Mesodermal cell (in vitro differentiated cells): ENCODE results near the gene NIPAL3. TPM values are rescaled to one million over a fixed set of nuclear protein-coding genes. Genes with fewer than 3 reads are reported as not detected.
A peak's percentile ranks its signal among the peaks of the same experiment; 100 is the strongest.

Source experiments
- H3K27ac ChIP-seq: 2 replicates; pipeline ENCODE4 v1.7.0; 2013; ENCODE audit warnings: mild to moderate bottlenecking, low read depth, low read length, moderate library complexity; ENCODE audit not compliant: severe bottlenecking
- H3K36me3 ChIP-seq: 2 replicates; pipeline ENCODE4 v1.7.1; 2013; ENCODE audit warnings: mild to moderate bottlenecking, low read length, moderate library complexity; ENCODE audit not compliant: control insufficient read depth, insufficient read depth
- H3K4me1 ChIP-seq: one replicate; pipeline ENCODE4 v1.7.1; 2013; ENCODE audit warnings: mild to moderate bottlenecking, low read length; ENCODE audit not compliant: insufficient read depth, control insufficient read depth, poor library complexity, severe bottlenecking
- H3K4me3 ChIP-seq: 2 replicates; pipeline ENCODE4 v1.7.0; 2013; ENCODE audit warnings: low read length, control low read depth, mild to moderate bottlenecking; ENCODE audit not compliant: insufficient read depth, poor library complexity, severe bottlenecking; ENCODE audit errors: extremely low read depth
- H3K9me3 ChIP-seq: 2 replicates; pipeline ENCODE4 v1.7.1; 2013; ENCODE audit warnings: mild to moderate bottlenecking, low read length, moderate library complexity; ENCODE audit not compliant: control insufficient read depth
- WGBS, 2 experiments: methylation state at CpG; one replicate each; pipeline ENCODE4 v1.1.5; 2013; ENCODE audit warnings: missing lambda C conversion rate in 2 of 2; ENCODE audit not compliant: insufficient coverage in 2 of 2; 5-methylcytosine and 5-hydroxymethylcytosine counted together
- polyA plus RNA-seq, 2 experiments: library from polyadenylated mRNA; stranded (reverse); fragments of 50-300 nt; gene quantifications; one replicate each; pipeline ENCODE4 v1.2.3, GENCODE V29; 2013

The NIPAL3 gene
- 15.0 TPM for polyA plus RNA-seq (2013, experiment 1 of 2)
- polyA plus RNA-seq (2013, experiment 2 of 2) = 14.9 TPM

DNA sequence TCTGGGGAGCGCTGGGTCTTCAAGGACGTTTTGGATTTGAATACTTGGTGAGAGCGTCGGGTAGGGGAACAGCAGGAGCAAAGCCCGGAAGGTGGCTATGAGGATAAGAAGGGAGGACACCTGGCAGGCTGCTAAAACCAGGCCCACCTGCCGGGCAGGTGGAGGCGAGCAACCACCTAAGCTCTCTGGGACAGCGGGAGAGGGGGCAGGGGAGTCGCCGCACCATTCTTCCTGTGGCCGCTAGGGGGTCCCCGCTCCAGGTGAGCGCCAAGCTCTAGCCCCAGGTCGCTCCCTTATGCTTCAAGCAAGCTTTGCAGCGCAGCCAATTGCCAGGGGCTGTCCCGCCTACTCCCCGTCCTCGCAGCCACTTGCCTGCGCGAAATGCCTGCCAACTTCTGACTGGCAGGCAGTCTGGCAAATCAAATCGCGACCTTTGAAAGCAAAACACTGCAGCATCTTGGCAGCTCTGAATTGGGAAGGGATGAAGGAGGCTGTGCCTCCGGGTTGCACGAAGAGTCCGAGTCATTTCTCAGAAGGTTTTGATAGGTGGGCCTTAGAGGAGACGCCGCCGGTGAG lies at the start of gene NIPAL3:
NIPAL3 (plus strand) TSS at position 469 of the 576 bp plus-strand sequence. CDS start 3,746 bp downstream, outside the sequence.
- Histone ChIP-seq H3K4me1 (peaks cover 32% of the 10 kb centered on the region), H3K36me3 (peaks cover 3% of the 10 kb centered on the region), H3K27ac (peak within 1 kb of the TSS; percentile 84), H3K9me3 (no peaks in the 10 kb centered on the region), H3K4me3 (peak within 1 kb of the TSS; percentile 46)
- 0 to 4% methylated on average over 23 to 26 of the region's 28 CpGs for WGBS, 2 experiments

DNA sequence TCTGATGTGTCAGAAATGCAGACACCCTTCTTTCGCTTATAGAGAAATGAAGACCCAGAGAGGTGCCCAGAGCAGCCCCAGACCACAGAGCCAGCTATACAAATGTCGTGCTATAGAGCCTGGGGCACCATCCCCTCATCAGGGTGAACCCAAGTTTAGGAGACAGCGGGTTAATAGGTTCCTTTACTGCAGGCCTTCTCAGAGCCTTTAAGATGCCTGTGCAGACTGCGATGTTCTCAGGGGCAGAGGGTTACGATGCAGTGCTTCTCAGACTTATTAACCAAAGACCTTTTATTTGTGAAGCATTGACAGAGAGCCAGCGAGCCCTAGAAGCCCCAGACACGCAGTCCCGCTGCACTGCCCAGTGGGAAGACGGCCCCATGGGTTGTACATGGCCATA lies 48.9 kb upstream of the NIPAL3 start:
- peaks cover 14% of the 10 kb centered on the region for H3K4me1 ChIP-seq
- 95 to 97% methylated on average over 9 of the region's 9 CpGs for WGBS, 2 experiments
- no peaks in the 10 kb centered on the region for H3K9me3 ChIP-seq
- no peaks in the 10 kb centered on the region for H3K36me3 ChIP-seq
- H3K4me3 ChIP-seq = no peak overlapping the region
- H3K27ac ChIP-seq = no peak overlapping the region

- 94 to 100% methylated on average over 1 to 2 of the region's 4 CpGs for WGBS, 2 experiments
- Histone ChIP-seq H3K4me3 (no peak overlapping the region), H3K27ac (no peak overlapping the region), H3K9me3 (no peaks in the 10 kb centered on the region), H3K36me3 (no peaks in the 10 kb centered on the region), H3K4me1 (peaks cover 10% of the 10 kb centered on the region)
Observed at GRCh38 chr1:24369199-24369598, 46.4 kb upstream of the NIPAL3 start.

DNA sequence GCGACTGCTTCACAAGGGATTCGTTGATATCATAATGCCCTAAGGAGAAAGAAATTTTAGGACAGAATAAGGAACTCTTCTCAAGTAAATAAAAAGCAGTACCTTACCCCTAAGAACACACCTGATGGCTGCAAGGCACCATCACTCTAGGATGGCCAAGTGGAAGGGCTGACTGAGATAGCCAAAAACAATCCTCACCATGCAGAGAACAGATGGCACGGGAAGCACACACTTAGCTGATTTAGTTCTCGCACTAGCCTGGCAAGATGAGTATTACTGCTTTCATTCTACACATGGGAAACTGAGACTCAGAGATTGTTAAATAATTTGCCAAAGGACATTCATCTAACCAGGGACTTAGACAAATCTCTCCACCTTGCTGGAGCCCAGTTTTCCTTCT lies 45.8 kb upstream of the NIPAL3 start:
- Histone ChIP-seq H3K9me3 (no peaks in the 10 kb centered on the region), H3K36me3 (no peaks in the 10 kb centered on the region), H3K27ac (no peak overlapping the region), H3K4me3 (no peak overlapping the region), H3K4me1 (peaks cover 6% of the 10 kb centered on the region)
- WGBS, 2 experiments = 94 to 95% methylated on average over 2 to 4 of the region's 4 CpGs

DNA sequence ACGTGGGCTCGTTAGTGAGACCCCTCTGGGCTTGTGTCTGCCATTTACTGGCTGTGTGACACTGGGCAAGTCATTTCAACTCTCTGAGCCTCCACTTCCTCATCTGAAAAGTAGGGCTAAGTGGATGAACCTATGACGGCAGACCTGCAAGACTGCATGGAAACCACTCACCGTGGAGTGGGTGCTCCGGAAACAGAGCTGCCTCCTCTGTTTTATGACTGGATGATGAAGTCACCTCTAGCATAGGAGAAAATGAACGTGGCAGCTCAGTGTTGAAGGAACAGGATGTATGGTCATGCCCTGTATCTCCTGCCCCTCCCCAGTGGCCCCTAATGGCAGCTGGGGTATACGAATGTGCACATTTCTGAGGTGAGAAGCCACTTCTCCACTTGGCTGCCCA lies 42.6 kb upstream of the NIPAL3 start:
- no peaks in the 10 kb centered on the region for H3K9me3 ChIP-seq
- H3K27ac ChIP-seq = no peak overlapping the region
- WGBS, 2 experiments = 91 to 98% methylated on average over 5 to 7 of the region's 7 CpGs
- peaks cover 3% of the 10 kb centered on the region for H3K4me1 ChIP-seq
- H3K4me3 ChIP-seq = no peak overlapping the region
- no peaks in the 10 kb centered on the region for H3K36me3 ChIP-seq

DNA sequence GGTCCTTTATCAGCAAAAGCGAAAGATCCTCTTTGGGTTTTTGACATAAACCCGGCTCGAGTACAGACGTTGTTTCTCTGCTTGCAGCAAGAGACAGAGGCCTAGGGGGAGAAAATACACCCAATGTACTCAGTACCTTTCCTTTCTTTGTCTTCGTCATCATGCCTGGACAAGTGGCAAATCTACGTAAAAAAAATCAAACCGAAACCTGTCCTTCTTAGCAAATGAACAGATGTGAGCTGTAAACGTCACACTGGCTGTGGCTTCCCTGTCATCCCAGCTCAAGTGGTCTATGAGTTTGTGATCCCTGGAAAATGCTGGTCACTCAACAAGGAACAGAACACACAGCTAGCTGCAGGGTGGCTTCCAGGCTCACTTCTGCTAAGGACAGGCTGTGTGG lies 41.9 kb upstream of the NIPAL3 start:
- WGBS, 2 experiments = 91 to 95% methylated on average over 5 to 8 of the region's 8 CpGs
- Histone ChIP-seq H3K9me3 (no peaks in the 10 kb centered on the region), H3K27ac (no peak overlapping the region), H3K36me3 (no peaks in the 10 kb centered on the region), H3K4me1 (peaks cover 3% of the 10 kb centered on the region), H3K4me3 (no peak overlapping the region)

GRCh38 chr1:24374891-24375786 lies 40.5 kb upstream of the NIPAL3 start:
- WGBS, 2 experiments = 72 to 78% methylated on average over 12 to 13 of the region's 13 CpGs
- no peak overlapping the region for H3K27ac ChIP-seq
- H3K9me3 ChIP-seq = no peaks in the 10 kb centered on the region
- H3K4me3 ChIP-seq = no peak overlapping the region
- no peaks in the 10 kb centered on the region for H3K36me3 ChIP-seq
- H3K4me1 ChIP-seq = peaks cover 3% of the 10 kb centered on the region

DNA sequence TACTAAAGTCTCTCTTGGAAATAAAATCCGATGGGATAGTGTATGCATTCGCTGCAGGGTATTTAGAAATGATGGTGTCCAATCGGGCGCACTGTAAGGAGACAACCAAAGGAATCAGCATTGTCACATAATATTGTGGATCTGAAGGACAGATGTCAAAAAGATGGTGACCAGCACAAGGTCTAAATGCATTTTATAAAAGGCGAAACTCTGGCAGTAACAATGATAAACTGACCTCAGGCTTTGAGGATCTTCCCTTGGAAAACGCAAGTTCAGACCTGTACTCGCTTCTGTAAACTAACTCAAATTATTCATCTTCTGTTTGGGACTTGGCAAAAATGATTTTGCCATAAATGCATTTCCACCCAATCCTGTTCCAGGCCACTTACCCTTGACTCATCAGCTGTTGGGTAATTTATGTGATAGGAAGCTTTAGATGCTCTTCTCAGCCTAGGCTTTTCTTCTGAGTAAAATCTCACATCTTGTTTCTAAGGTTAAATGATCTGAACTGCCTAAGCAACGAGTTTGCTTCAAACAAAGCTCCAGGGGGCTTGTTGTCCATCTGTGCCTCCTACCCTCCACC lies 35.8 kb upstream of the NIPAL3 start:
- peaks cover 18% of the 10 kb centered on the region for H3K4me1 ChIP-seq
- no peak overlapping the region for H3K4me3 ChIP-seq
- WGBS, 2 experiments = 87 to 92% methylated on average over 8 of the region's 8 CpGs
- no peaks in the 10 kb centered on the region for H3K9me3 ChIP-seq
- no peaks in the 10 kb centered on the region for H3K36me3 ChIP-seq
- no peak overlapping the region for H3K27ac ChIP-seq

DNA sequence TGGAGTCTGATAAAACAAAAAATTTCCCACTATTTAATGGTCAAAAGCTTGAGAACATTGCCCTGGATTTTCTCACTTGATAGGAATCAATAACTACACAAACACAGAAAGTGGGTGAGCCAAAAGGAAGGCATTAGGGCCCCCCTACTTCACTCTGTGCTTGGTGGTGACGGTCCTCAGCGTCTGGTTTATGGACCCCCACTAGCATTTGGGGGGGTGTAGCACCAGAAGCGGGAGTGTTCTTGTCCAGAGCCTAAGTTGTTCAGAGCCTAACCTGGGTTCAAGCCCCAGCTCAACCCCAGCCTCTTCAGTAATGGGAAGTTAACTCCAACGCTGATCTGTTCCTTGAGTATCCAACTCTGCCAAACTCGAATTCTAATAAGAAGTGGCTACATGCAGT lies 35.1 kb upstream of the NIPAL3 start:
- no peaks in the 10 kb centered on the region for H3K9me3 ChIP-seq
- no peaks in the 10 kb centered on the region for H3K36me3 ChIP-seq
- H3K27ac ChIP-seq = no peak overlapping the region
- 96 to 97% methylated on average over 3 to 5 of the region's 5 CpGs for WGBS, 2 experiments
- no peak overlapping the region for H3K4me3 ChIP-seq
- peaks cover 17% of the 10 kb centered on the region for H3K4me1 ChIP-seq

- Histone ChIP-seq H3K4me3 (no peak overlapping the region), H3K36me3 (no peaks in the 10 kb centered on the region), H3K27ac (no peak overlapping the region), H3K4me1 (peaks cover 14% of the 10 kb centered on the region), H3K9me3 (no peaks in the 10 kb centered on the region)
- WGBS, 2 experiments = no CpG with 5 or more reads among the region's 2 CpGs
Observed at GRCh38 chr1:24381256-24381655, 34.3 kb upstream of the NIPAL3 start.
